HG03060 (cell line): ENCODE results near the gene SLC17A7.

Experiments
- ATAC-seq: cut with Tn5 transposase; IDR thresholded peaks from one replicate; pipeline ENCODE4 v1.9.1; 2021; ENCODE audit warnings: low read depth, moderate number of reproducible peaks; ENCODE audit not compliant: unreplicated experiment

SLC17A7 gene

GRCh38 chr19:49428547-49429451 lies 12.5 kb downstream of the SLC17A7 start:
- ATAC-seq = no peak

DNA sequence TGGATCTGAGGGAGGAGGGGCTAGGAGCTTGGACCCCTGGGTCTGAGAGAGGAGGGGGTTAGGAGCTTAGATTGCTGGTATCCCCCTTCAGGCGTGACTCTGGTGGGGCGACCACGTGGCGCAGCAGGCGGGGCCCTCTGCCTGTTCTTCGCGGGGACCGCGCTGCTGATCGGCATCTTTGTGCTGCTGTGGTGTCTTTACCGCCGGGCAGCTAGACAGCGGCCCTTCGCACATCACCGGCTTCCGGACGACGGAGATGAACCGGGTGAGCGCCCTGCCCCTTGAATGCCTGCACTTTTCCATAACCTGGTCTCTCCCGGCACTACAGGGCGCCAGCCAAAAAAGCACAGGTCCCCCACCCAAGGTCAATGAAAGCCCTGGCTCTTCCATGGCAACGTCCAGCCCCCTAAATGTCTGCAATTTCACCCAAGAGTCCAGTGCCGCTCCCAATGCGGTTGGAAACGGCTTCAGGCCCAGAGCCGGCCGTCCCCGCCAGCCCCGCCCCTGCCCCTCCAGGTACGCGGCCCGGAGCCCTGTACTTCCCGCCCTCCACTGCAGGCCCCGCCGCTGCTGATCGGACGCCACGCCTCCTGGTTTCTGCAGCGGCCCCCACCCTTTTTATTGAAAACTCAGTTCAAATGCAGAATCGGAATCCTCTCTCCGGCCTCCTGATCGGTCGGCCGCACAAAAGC lies 13.3 kb downstream of the SLC17A7 start:
- ATAC-seq = no peak

DNA sequence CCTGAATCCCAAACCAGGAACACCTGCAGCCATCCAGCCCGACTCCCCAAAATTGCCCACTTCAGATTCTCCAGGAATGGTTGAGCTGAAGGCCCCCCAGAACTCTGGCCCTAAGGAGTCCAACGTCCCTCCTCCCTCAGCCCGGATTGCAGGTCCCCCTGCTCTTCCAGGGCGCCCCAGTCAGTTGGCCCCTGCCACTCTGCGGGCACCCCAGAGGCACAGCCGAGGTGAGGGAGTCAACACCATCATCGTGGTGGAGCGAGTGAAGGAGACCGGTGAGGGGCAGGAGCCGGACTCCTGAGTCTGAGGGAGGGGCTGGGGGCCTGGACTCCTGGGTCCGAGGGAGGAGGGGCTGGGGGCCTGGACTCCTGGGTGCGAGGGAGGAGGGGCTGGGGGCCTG lies 14.0 kb downstream of the SLC17A7 start:
- no peak for ATAC-seq

- ATAC-seq = no peak
Measured at GRCh38 chr19:49425922-49426592, 15.3 kb downstream of the SLC17A7 start.

DNA sequence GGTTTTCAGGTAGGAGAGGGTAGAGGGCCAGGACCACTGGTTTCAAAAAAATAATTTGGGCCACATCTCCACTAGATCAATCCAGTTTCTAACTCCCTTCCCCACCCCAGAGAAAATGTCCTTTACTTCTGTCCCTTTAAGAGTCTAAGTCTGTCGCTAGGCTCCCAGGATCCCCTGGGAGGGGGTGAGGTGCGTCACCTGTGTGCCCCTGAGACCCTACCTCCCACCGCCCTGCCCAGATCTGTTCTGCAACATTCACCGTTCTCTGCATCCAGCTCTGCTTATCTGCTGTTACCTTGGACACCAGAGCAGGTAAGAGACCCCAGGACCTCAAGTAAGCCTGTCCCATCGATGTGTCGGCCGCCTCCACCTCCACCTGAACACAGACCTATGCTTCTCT lies 16.1 kb downstream of the SLC17A7 start, which contains the start of gene GFY:
Gene GFY, plus strand, starts transcription at position 211 of the 400 bp plus-strand sequence. CDS start 1,043 bp downstream, outside the sequence.
- no peak for ATAC-seq

DNA sequence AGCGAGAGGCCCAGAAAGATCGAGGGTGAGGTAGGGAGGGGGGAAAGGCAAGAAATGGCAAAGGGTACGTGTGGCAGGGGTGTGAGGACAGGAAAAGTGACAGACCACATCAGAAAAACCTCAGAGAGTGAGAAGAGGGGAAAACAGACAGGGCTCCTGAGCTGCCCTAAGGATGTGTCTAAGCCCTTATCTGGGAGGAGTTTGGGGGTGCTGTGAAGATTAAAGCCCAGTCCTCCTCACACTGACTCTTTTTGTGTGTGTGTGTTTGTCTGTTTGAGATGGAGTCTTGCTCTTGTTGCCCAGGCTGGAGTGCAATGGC lies 17.4 kb downstream of the SLC17A7 start:
- no peak for ATAC-seq

DNA sequence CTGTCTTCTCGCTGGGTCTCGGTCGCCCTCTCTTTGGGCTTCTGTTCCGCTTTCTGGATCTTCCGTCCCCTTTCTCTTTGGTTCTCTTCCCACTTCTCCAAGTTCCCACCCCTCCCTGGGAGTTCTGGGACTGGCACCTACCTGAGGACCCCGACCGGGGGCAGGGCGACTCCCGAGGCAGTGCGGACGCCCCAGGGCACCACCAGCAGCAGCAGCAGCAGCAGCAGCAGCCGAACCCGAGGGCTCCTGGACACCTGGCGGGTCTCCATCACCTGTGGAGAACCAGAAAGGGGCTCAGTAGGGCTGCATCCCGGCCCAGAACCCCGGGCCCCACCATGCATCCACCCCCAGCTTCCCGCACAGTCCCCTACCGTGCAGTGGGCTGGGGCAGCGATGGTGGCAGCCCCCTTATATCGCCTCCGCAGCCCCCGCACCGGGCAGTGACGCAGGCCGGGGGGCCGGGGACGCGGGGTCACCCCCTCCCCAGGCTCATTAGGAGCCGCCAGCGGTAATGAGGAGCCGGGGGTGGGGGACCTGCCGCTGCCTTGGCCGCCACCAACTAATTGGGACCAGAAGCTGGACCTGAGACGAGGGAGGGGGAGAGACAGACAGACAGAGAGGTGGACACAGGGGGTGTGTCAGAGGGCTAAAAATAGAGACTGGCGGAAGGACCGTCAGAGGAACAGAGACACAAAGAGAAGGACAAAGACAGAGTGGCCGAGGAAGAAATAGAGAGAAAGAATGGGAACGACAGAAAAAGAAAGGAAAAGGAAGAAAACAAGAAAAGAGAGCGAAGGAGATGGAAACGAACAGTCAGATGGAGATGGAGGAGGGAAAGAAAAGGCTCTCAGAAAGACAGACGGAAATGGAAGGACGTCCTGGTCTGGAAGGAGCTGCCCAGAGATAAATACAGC lies 18.0 kb downstream of the SLC17A7 start, which contains the start of gene PTH2:
Gene PTH2, minus strand, starts transcription at position 371 of the 914 bp plus-strand sequence. Its CDS starts 102 bp downstream, at position 269.
- ATAC-seq = no peak

GRCh38 chr19:49422407-49423070 lies 18.8 kb downstream of the SLC17A7 start:
- no peak for ATAC-seq

DNA sequence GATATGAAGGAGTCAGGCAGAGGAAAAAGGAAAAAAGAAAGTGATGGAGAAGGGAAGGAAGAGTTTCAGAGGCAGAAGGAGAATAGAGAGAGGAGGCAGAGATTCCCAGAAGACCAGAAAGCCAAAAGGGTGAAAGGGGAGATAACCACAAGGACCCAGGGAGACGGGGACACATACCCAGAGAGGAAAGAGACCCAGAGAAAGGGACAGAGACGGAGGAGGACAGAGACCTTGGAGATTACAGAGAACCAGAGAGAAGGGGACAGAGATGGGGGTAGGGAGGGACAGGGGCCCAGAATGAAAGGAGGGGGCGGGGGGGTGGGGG lies 19.5 kb downstream of the SLC17A7 start:
- no peak for ATAC-seq

DNA sequence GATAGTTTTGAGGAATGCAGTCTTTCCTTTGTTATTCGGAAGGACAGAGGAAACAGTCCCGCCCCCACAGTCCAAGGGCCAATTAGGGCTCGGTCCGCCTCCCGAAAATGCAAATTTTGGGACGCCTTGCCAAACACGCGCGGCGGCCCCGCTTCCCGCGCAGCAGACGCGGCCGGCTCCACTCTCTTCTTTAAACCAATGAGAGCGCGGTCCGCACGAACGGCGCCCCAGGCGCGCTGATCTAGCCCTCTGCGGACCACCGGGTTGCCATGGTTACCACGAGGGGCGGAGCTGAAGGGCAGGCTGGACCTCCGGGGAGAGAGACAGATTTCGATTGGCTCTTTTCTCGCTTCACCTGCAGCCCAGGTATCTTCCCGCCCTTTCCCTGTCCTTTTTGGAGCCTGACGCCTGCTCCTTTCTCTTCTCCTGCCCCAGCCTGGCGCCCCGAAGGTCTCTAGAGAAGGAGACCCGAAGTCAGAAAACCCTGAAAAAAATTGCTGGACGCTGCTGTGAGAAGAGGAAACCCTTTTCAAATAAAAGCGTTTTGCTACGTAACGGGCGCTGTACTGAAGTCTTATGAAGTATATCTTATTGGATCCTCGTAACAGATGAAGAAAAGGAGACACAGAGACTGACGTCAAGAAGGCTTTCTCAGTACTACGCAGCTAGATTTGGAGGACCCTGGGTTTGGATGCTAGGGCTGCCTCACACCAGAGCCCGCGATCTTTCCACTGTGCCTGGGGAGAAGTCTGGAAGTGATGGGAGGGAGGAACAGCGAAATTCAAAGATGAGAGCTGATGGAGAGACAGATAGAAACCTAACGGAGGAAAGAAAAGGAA lies 20.1 kb downstream of the SLC17A7 start:
- no peak for ATAC-seq

- no peak for ATAC-seq
Measured at GRCh38 chr19:49420227-49420626, 21.1 kb downstream of the SLC17A7 start.

GRCh38 chr19:49419173-49419572 lies 22.2 kb downstream of the SLC17A7 start:
- no peak for ATAC-seq

DNA sequence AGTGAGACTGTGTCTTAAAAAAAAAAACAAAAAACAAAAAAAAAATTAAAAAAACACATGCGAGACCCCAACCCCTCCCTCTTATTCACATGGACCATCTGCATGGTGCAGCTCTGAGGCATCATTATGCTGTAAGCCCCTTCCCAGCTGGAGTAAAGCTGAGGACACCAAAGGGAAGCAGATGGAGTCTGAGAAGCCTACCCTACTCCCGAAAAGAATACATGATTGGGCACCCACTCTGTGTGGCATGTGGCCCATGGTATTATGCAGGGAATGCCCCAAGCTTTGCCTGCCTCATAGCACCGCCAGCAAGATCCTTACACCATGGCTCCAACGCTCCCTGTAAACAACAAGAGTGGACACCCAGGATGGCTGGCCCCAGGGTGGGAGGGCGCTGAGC lies 22.8 kb downstream of the SLC17A7 start:
- ATAC-seq = no peak

DNA sequence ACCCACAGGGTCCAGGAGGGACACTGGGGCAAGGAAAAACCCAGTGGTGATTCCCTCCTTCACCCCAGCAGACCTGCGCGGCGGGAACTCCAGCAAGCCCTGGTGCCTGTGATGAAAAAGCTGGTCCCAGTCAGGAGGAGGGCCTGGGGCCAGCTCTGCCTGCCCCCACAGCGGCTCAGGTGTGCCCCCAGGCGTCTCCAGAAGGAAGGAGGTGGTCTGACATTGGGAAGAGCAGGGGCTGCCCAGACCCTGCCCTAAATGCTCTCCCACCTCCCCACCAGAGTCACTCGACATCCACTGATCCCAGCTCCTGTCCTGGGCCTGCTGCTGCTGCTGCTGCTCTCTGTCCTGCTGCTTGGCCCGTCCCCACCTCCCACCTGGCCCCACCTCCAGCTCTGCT lies 24.2 kb downstream of the SLC17A7 start:
- no peak for ATAC-seq

- no peak for ATAC-seq
Measured at GRCh38 chr19:49415810-49416200, 25.5 kb downstream of the SLC17A7 start.

DNA sequence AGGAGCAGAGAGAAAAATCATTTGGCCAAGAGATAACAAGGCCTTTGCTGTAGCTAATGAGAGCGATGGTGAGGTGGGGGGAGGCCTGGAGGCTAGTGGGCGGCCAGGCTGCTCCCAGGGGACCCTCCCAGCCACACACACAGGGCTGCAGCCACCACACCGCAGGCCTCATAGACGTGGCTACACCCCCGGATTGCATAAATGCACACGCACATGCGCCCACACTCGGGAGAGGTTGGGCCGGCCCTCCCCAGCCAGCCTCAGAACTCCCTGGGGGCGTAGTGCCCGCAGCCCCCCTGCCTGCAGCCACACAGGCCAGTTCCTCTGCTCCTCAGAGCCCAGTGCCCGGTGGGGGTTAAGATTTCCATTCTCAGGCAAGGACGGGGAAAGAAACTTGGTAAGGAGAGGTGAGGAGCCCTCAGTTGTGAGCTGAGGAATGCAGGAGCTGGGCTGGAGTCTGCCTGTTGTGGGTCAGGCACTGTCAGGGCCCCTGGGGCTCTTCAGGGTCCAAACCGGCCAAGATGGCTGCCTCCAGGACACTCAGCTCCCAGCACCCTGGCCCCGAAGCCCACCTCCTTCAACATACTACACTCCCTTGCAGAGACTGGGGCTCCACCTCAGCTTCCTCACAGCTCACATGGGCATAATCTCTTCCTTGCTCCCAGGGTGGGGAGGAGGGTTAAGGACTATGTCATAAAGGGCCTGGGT lies 26.1 kb downstream of the SLC17A7 start:
- no peak for ATAC-seq

DNA sequence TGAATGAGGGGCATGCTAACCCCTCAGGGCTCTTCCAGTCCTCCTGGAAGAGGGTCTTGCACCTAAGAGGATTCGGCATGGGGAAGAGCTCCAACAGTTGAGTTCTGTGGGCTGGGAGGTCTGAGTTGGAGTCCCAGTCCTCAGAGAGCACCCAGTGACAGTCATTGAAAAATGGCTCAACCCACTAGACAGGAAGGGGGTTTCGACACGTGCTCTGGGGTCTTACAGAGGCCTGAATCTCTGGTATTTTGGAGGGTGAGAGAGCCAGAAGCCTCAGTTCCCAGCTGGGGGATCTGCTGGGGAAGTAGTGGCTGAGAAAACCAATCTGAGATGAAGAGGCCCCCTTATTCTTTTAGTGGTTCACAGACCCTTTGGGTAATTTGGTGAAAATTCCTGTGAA lies 27.1 kb downstream of the SLC17A7 start:
- no peak for ATAC-seq

GRCh38 chr19:49413348-49413747 lies 28.0 kb downstream of the SLC17A7 start:
- no peak for ATAC-seq
